Lung (tissue), 12 donors: Measurements from ENCODE around the gene DHRSX. TPM values are rescaled to one million over a fixed set of nuclear protein-coding genes. Genes with fewer than 3 reads are reported as not detected.

Experiments used
- ATAC-seq: fragments of 200-7000 bp; cut with Tn5 transposase; one replicate; pipeline ENCODE4 v1.9.1; 2020; ENCODE audit warnings: moderate number of reproducible peaks; ENCODE audit not compliant: insufficient read depth, low FRiP score
- DNase-seq, 3 donors: peaks; one replicate each; pipeline ENCODE4 v3.0.0-alpha.2; 2013 to 2017
- H3K27ac ChIP-seq, 2 donors: one replicate each; pipeline ENCODE4 v1.5.1; 2013; ENCODE audit warnings: mild to moderate bottlenecking in 2 of 2, moderate library complexity in 2 of 2, control low read depth in 1 of 2, inconsistent platforms in 1 of 2, low read depth in 1 of 2, low read length in 1 of 2
- H3K27me3 ChIP-seq, 3 donors: one replicate each; pipeline ENCODE4 v1.5.1; 2013; ENCODE audit warnings: low read length in 2 of 3; ENCODE audit not compliant: control insufficient read depth in 3 of 3, insufficient read depth in 3 of 3
- H3K36me3 ChIP-seq, 4 donors: one replicate each; pipeline ENCODE4 v1.5.1; 2013; ENCODE audit warnings: low read length in 4 of 4, mild to moderate bottlenecking in 1 of 4, moderate library complexity in 1 of 4; ENCODE audit not compliant: control insufficient read depth in 4 of 4, insufficient read depth in 4 of 4
- H3K4me1 ChIP-seq, 5 donors: one replicate each; pipeline ENCODE4 v1.5.1; 2013; ENCODE audit warnings: low read length in 5 of 5, mild to moderate bottlenecking in 2 of 5, moderate library complexity in 1 of 5; ENCODE audit not compliant: control insufficient read depth in 5 of 5, insufficient read depth in 5 of 5
- H3K4me3 ChIP-seq: one replicate; pipeline ENCODE4 v1.5.1; 2013; ENCODE audit warnings: mild to moderate bottlenecking, control low read depth, moderate library complexity
- H3K9ac ChIP-seq, 2 donors: one replicate each; pipeline ENCODE4 v1.5.1; 2013; ENCODE audit warnings: low read length in 2 of 2, control low read depth in 1 of 2; ENCODE audit not compliant: insufficient read depth in 1 of 2
- H3K9me3 ChIP-seq, 4 donors: one replicate each; pipeline ENCODE4 v1.5.1; 2013; ENCODE audit warnings: low read length in 3 of 4, mild to moderate bottlenecking in 1 of 4, moderate library complexity in 1 of 4; ENCODE audit not compliant: control insufficient read depth in 4 of 4, insufficient read depth in 3 of 4
- WGBS, 2 donors: extraction: QIAGEN DNeasy Blood & Tissue Kit; methylation state at CpG; one replicate each; pipeline ENCODE4 v1.1.7; 2013; 5-methylcytosine and 5-hydroxymethylcytosine counted together
- polyA plus RNA-seq, 2 donors: library from polyadenylated mRNA; stranded (reverse); fragments of 200-250 nt; gene quantifications; one replicate each; pipeline ENCODE4 v1.2.1, GENCODE V29; 2013
- total RNA-seq, 2 donors: library from RNA; depleted of rRNA in 1 of 2; stranded (reverse); fragments of >200 nt in 1 of 2; gene quantifications; one replicate each; pipeline ENCODE4 v1.2.1, GENCODE V29; 2014 to 2021
- TF ChIP-seq, protein P1 (sequence below): IDR thresholded peaks from 2 replicates; pipeline ENCODE4 v1.5.1; 2012; ENCODE audit warnings: mild to moderate bottlenecking; ENCODE audit errors: control extremely low read depth, extremely low read depth
- donor health status: control.
- donor health status: control.
- donor health status: Bipolar disorder and iron deficiency.
- donor health status: healthy.
- donor health status: DM: yes; HTN: yes; CAD: no.

Gene DHRSX
- total and polyA plus RNA-seq, 4 donors, result 7.0 to 26.3 (median 18.9) TPM

DNA sequence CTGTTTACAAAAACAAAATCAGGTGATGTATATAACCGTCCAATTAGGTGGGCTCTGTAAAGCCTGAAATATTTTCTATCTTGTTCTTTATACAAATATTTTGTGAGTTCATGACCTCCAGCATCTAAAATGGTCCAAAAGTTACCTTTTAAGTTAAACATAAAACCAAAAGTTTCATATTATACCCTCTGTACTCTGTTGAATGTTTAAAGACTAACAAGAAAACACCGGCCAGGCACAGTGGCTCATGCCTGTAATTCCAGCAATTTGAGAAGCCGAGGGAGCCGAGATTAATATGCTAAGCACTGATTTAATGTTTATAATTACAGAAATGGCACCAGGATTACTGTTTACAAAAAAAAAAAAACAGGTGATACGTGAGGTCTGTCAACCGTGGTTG lies 328.4 kb downstream of the DHRSX start:
- Histone ChIP-seq H3K9me3 (peaks cover 0 to 7% (median 0%) of the 10 kb centered on the region in 4 donors), H3K27ac (no peak overlapping the region), H3K4me3 (no peak overlapping the region), H3K27me3 (no peaks in the 10 kb centered on the region), H3K9ac (no peak overlapping the region), H3K4me1 (no peaks in the 10 kb centered on the region), H3K36me3 (no peaks in the 10 kb centered on the region)
- 81% methylated on average over 6 of the region's 6 CpGs for WGBS, 2 donors
- TF ChIP-seq, protein P1, sequence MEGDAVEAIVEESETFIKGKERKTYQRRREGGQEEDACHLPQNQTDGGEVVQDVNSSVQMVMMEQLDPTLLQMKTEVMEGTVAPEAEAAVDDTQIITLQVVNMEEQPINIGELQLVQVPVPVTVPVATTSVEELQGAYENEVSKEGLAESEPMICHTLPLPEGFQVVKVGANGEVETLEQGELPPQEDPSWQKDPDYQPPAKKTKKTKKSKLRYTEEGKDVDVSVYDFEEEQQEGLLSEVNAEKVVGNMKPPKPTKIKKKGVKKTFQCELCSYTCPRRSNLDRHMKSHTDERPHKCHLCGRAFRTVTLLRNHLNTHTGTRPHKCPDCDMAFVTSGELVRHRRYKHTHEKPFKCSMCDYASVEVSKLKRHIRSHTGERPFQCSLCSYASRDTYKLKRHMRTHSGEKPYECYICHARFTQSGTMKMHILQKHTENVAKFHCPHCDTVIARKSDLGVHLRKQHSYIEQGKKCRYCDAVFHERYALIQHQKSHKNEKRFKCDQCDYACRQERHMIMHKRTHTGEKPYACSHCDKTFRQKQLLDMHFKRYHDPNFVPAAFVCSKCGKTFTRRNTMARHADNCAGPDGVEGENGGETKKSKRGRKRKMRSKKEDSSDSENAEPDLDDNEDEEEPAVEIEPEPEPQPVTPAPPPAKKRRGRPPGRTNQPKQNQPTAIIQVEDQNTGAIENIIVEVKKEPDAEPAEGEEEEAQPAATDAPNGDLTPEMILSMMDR, result no peak
- DNase-seq (no peak), ATAC-seq (no peak)

Other genes with a start within 250 kb of the DHRSX start
- 10 to 100 TPM; 35.0 to 36.7 TPM for gene ZBED1, start within 50 bp of the DHRSX start, total RNA-seq
- gene ZBED1, start within 50 bp of the DHRSX start, polyA plus RNA-seq, result 10 to 100 TPM; 13.5 to 29.1 TPM
- 100 to 1,000 TPM; 118 to 217 TPM for gene CD99, start 190.3 kb upstream of the DHRSX start, total RNA-seq
- 100 to 1,000 TPM; 161 to 266 TPM for gene CD99, start 190.3 kb upstream of the DHRSX start, polyA plus RNA-seq